K562 (cell line): Measurements from ENCODE around the gene NUFIP1.

Source experiments
- POLR2AphosphoS5 ChIP-seq: IDR thresholded peaks from 2 replicates; pipeline ENCODE4 v1.6.1; 2011; ENCODE audit warnings: mild to moderate bottlenecking, low read depth, low read length, moderate library complexity; ENCODE audit not compliant: control insufficient read depth, insufficient read depth
- POLR2G ChIP-seq: fragments of 200-400 bp; formaldehyde crosslinking; IDR thresholded peaks from 2 replicates; pipeline ENCODE4 v1.6.1; 2017; ENCODE audit warnings: low read depth, mild to moderate bottlenecking, antibody characterized with exemption, low read length, moderate library complexity
- TF ChIP-seq, protein P1 (sequence below): sonication (generic); formaldehyde crosslinking; IDR thresholded peaks from 2 replicates; pipeline ENCODE4 v1.8.0; 2022; ENCODE audit warnings: missing genetic modification reagents, mild to moderate bottlenecking, borderline replicate concordance
- TF ChIP-seq, protein P2 (sequence below): fragments of 250-450 bp; sonication (Bioruptor Pico); IDR thresholded peaks from 2 replicates; pipeline ENCODE4 v1.5.0; 2020; ENCODE audit warnings: mild to moderate bottlenecking, borderline replicate concordance
- TF ChIP-seq, protein P3 (sequence below): fragments of 250-450 bp; sonication (Bioruptor Pico); IDR thresholded peaks from 2 replicates; pipeline ENCODE4 v1.4.0; 2020; ENCODE audit warnings: borderline replicate concordance
- TF ChIP-seq, protein P4 (sequence below), 3 experiments: IDR thresholded peaks in 2 of 3; conservative IDR thresholded peaks in 1 of 3; 2 replicates each; pipeline ENCODE4 v1.5.1; 2011 to 2012; ENCODE audit warnings: low read length in 3 of 3, mild to moderate bottlenecking in 3 of 3, control low read depth in 2 of 3, improper control_type of control experiment in 1 of 3, inconsistent platforms in 1 of 3, low read depth in 1 of 3, mixed read lengths in 1 of 3, moderate library complexity in 1 of 3; ENCODE audit not compliant: insufficient read depth in 2 of 3

DNA sequence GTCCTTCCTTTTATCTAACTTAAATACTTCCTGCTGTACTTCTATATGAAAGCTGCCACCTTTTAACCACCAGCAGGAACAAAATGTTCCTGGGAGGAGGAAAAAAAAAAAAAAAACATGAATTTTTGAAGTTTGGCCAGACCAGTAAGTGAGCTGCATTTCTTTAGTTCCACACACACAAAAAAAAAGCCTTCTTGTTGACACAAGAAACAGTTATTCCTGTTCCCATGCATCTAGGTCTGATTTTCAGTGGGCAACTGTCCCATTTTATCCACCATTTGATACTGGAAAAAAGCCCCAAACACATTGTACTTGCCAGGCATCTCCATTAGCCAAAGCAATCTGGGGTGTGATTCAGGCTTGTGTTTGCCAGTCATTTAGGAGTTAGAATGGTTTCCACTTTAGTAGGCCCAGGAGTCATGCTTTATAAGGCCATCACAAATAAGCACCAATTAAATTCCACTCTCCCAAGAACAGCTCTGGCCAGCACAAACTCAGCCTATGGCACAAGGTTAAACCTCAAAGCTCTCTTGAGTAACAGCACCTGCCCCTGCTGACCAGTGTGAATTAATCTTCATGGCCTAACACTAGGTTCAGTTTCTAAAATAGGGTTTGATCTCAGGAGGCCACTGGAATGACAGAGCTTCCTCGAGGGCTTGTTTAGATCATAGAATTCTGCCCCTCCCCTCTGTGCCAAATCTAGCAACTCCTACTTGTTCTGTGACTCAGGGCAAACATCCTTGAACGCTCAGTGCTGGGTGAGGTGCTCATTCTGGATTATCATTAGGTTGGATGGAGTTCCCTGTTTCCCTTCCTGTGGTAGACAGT is 67.1 kb downstream of the NUFIP1 start:
- TF ChIP-seq, protein P1, sequence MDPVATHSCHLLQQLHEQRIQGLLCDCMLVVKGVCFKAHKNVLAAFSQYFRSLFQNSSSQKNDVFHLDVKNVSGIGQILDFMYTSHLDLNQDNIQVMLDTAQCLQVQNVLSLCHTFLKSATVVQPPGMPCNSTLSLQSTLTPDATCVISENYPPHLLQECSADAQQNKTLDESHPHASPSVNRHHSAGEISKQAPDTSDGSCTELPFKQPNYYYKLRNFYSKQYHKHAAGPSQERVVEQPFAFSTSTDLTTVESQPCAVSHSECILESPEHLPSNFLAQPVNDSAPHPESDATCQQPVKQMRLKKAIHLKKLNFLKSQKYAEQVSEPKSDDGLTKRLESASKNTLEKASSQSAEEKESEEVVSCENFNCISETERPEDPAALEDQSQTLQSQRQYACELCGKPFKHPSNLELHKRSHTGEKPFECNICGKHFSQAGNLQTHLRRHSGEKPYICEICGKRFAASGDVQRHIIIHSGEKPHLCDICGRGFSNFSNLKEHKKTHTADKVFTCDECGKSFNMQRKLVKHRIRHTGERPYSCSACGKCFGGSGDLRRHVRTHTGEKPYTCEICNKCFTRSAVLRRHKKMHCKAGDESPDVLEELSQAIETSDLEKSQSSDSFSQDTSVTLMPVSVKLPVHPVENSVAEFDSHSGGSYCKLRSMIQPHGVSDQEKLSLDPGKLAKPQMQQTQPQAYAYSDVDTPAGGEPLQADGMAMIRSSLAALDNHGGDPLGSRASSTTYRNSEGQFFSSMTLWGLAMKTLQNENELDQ (CRISPR knock-in tag): no peak
- TF ChIP-seq, protein P2, sequence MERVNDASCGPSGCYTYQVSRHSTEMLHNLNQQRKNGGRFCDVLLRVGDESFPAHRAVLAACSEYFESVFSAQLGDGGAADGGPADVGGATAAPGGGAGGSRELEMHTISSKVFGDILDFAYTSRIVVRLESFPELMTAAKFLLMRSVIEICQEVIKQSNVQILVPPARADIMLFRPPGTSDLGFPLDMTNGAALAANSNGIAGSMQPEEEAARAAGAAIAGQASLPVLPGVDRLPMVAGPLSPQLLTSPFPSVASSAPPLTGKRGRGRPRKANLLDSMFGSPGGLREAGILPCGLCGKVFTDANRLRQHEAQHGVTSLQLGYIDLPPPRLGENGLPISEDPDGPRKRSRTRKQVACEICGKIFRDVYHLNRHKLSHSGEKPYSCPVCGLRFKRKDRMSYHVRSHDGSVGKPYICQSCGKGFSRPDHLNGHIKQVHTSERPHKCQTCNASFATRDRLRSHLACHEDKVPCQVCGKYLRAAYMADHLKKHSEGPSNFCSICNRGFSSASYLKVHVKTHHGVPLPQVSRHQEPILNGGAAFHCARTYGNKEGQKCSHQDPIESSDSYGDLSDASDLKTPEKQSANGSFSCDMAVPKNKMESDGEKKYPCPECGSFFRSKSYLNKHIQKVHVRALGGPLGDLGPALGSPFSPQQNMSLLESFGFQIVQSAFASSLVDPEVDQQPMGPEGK (CRISPR knock-in tag): no peak
- no peak for TF ChIP-seq POLR2G
- TF ChIP-seq, protein P3, sequence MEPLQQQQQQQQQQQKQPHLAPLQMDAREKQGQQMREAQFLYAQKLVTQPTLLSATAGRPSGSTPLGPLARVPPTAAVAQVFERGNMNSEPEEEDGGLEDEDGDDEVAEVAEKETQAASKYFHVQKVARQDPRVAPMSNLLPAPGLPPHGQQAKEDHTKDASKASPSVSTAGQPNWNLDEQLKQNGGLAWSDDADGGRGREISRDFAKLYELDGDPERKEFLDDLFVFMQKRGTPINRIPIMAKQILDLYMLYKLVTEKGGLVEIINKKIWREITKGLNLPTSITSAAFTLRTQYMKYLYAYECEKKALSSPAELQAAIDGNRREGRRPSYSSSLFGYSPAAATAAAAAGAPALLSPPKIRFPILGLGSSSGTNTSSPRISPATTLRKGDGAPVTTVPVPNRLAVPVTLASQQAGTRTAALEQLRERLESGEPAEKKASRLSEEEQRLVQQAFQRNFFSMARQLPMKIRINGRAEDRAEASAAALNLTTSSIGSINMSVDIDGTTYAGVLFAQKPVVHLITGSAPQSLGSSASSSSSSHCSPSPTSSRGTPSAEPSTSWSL (CRISPR knock-in tag): no peak
- TF ChIP-seq, protein P4, sequence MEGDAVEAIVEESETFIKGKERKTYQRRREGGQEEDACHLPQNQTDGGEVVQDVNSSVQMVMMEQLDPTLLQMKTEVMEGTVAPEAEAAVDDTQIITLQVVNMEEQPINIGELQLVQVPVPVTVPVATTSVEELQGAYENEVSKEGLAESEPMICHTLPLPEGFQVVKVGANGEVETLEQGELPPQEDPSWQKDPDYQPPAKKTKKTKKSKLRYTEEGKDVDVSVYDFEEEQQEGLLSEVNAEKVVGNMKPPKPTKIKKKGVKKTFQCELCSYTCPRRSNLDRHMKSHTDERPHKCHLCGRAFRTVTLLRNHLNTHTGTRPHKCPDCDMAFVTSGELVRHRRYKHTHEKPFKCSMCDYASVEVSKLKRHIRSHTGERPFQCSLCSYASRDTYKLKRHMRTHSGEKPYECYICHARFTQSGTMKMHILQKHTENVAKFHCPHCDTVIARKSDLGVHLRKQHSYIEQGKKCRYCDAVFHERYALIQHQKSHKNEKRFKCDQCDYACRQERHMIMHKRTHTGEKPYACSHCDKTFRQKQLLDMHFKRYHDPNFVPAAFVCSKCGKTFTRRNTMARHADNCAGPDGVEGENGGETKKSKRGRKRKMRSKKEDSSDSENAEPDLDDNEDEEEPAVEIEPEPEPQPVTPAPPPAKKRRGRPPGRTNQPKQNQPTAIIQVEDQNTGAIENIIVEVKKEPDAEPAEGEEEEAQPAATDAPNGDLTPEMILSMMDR (IDR thresholded peaks at IDR 0.05 in 2 of 3, conservative IDR thresholded peaks at IDR 0.05 in 1 of 3; ENCODE audit: insufficient read depth in 2 of 3, low read depth in 1 of 3, low read length in 3 of 3): no peak
- no peak for TF ChIP-seq POLR2AphosphoS5
